Measurements from ENCODE around the gene NR2F2.

- TF ChIP-seq GATA2 (IDR thresholded peaks at IDR 0.05; ENCODE audit: low read depth, low read length) = no peak
- no peak for TF ChIP-seq GATA3 (IDR thresholded peaks at IDR 0.05; ENCODE audit: low read depth, low read length)
Observed at GRCh38 chr15:96353416-96353929, 23.0 kb downstream of the NR2F2 start.

All from SH-SY5Y (cell line).